Psoas muscle (tissue), 8 donors: ENCODE data around the gene NDUFAF8. TPM values are rescaled to one million over a fixed set of nuclear protein-coding genes. Genes with fewer than 3 reads are reported as not detected.

Experiments
- ATAC-seq, 4 donors: fragments of 200-7000 bp; cut with Tn5 transposase; one replicate each; pipeline ENCODE4 v1.9.1; 2020; ENCODE audit warnings: moderate library complexity in 3 of 4, mild to moderate bottlenecking in 2 of 4
- DNase-seq, 2 donors: peaks; one replicate each; pipeline ENCODE4 v3.0.0-alpha.2; 2020
- H3K27ac ChIP-seq: fragments of 200-600 bp; one replicate; pipeline ENCODE4 v1.8.0; 2022
- H3K27me3 ChIP-seq, 3 donors: fragments of 200-600 bp in 1 of 3; one replicate each; pipeline versions ENCODE4 v1.6.1 to v1.8.0; 2013 to 2022; ENCODE audit warnings: low read length in 2 of 3, mild to moderate bottlenecking in 2 of 3, moderate library complexity in 1 of 3; ENCODE audit not compliant: insufficient read depth in 3 of 3
- H3K36me3 ChIP-seq, 2 donors: fragments of 200-600 bp in 1 of 2; one replicate each; pipeline versions ENCODE4 v1.6.1 to v1.8.0; 2013 to 2022; ENCODE audit warnings: low read depth in 1 of 2, mild to moderate bottlenecking in 1 of 2, moderate library complexity in 1 of 2; ENCODE audit not compliant: insufficient read depth in 1 of 2
- H3K4me1 ChIP-seq: fragments of 200-600 bp; one replicate; pipeline ENCODE4 v1.8.0; 2022
- H3K4me3 ChIP-seq: fragments of 200-600 bp; one replicate; pipeline ENCODE4 v1.8.0; 2022; ENCODE audit warnings: mild to moderate bottlenecking
- H3K9me3 ChIP-seq: fragments of 200-600 bp; one replicate; pipeline ENCODE4 v1.8.0; 2022
- CTCF ChIP-seq: fragments of 200-600 bp; IDR thresholded peaks from one replicate; pipeline ENCODE4 v1.8.0; 2022; ENCODE audit warnings: antibody characterized with exemption
- WGBS, 3 donors: extraction: QIAGEN DNeasy Blood & Tissue Kit; methylation state at CpG; one replicate each; pipeline versions ENCODE4 v1.1.6 to v1.1.7; 2013; 5-methylcytosine and 5-hydroxymethylcytosine counted together
- intact Hi-C, 2 donors: fragments of 100-400 bp; cut with DNase I; formaldehyde crosslinking; loops; one replicate each; pipeline versions ENCODE4 v1.11.0 to v1.14.2; 2022
- polyA plus RNA-seq, 3 donors: library from polyadenylated mRNA; stranded (reverse); fragments of 200-250 nt; gene quantifications; one replicate each; pipeline ENCODE4 v1.2.3, GENCODE V29; 2013
- total RNA-seq, 4 donors: library from RNA; stranded (reverse); fragmentation: NEBNext Ultra II Directional in 2 of 4; extraction: Animal tissue kit (Norgen Biotek cat#: 25700) in 2 of 4; gene quantifications; one replicate each; pipeline versions ENCODE4 v1.2.1 to v1.2.4, GENCODE V29; 2021 to 2023
- donor health status: healthy with polysubstance abuse.
- donor health status: DM: no; HTN: no; CAD: no; lungs with moderate emphysema.
- donor health status: Bipolar disorder and iron deficiency.
- donor health status: healthy.
- donor health status: DM: yes; HTN: yes; CAD: no.
- donor health status: DM: no; HTN: no; CAD: no.
- donor health status: DM: no; HTN: no; CAD: no.
- donor health status: DM: yes; HTN: yes; CAD: no.

Gene NDUFAF8
- total and polyA plus RNA-seq, 7 donors, result 42.4 to 63.8 (median 54.9) TPM

GRCh38 chr17:81239714-81240555, 817 bp downstream of the NDUFAF8 start:
- Histone ChIP-seq H3K36me3 (peaks cover 0 to 20% of the 10 kb centered on the region in 2 donors), H3K9me3 (no peaks in the 10 kb centered on the region), H3K4me3 (peak overlapping the region; percentile 91), H3K4me1 (peaks cover 20% of the 10 kb centered on the region), H3K27ac (peak overlapping the region; percentile 96), H3K27me3 (no peaks in the 10 kb centered on the region)
- TF ChIP-seq CTCF, result no peak
- peak in 1 of 4 donors; percentile 1 for ATAC-seq
- 15 to 18% (median 15%) methylated on average over 37 of the region's 37 CpGs for WGBS, 3 donors
- intact Hi-C loops, result loop anchor here in 1 of 2 donors (10.0 kb wide), 1 partner anchor 215 kb away; no protein-coding TSS in a partner anchor
- no peak for DNase-seq

GRCh38 chr17:81240761-81241160, 1.6 kb downstream of the NDUFAF8 start:
- H3K4me1 ChIP-seq, result peaks cover 20% of the 10 kb centered on the region
- peak overlapping the region; percentile 91 for H3K4me3 ChIP-seq
- intact Hi-C loops, result loop anchor here in 1 of 2 donors (1.0 to 10.0 kb wide), 2 partner anchors 98 to 216 kb away; no protein-coding TSS in a partner anchor
- ATAC-seq (no peak), DNase-seq (no peak)
- 73 to 79% (median 76%) methylated on average over 8 of the region's 8 CpGs for WGBS, 3 donors
- no peak overlapping the region for H3K27ac ChIP-seq
- peaks cover 0 to 16% of the 10 kb centered on the region in 2 donors for H3K36me3 ChIP-seq
- no peak for TF ChIP-seq CTCF
- no peaks in the 10 kb centered on the region for H3K9me3 ChIP-seq
- H3K27me3 ChIP-seq, result no peaks in the 10 kb centered on the region

GRCh38 chr17:81241203-81241602, 2.1 kb downstream of the NDUFAF8 start:
- TF ChIP-seq CTCF, result no peak
- WGBS, 3 donors, result 86 to 87% (median 87%) methylated on average over 10 of the region's 10 CpGs
- Histone ChIP-seq H3K36me3 (peaks cover 0 to 12% of the 10 kb centered on the region in 2 donors), H3K4me3 (no peak overlapping the region), H3K27ac (no peak overlapping the region), H3K9me3 (no peaks in the 10 kb centered on the region), H3K4me1 (peaks cover 20% of the 10 kb centered on the region), H3K27me3 (no peaks in the 10 kb centered on the region)
- ATAC-seq (no peak), DNase-seq (no peak)
- intact Hi-C loops, result loop anchor here in 1 of 2 donors (1.0 to 10.0 kb wide), 2 partner anchors 99 to 216 kb away; no protein-coding TSS in a partner anchor

- no peak overlapping the region for H3K4me3 ChIP-seq
- peak; percentile 62 to 84 for DNase-seq
- H3K9me3 ChIP-seq, result no peaks in the 10 kb centered on the region
- peak in 3 of 4 donors; percentile 16 to 41 (median 36) for ATAC-seq
- peaks cover 0 to 9% of the 10 kb centered on the region in 2 donors for H3K36me3 ChIP-seq
- WGBS, 3 donors, result 38 to 49% (median 46%) methylated on average over 26 of the region's 26 CpGs
- intact Hi-C loops, result loop anchor here (1.0 to 10.0 kb wide), 2 partner anchors 100 to 217 kb away; no protein-coding TSS in a partner anchor
- H3K4me1 ChIP-seq, result peaks cover 20% of the 10 kb centered on the region
- no peak overlapping the region for H3K27ac ChIP-seq
- no peaks in the 10 kb centered on the region for H3K27me3 ChIP-seq
- peak; percentile 77 for TF ChIP-seq CTCF
Observed at GRCh38 chr17:81241648-81242420, 2.7 kb downstream of the NDUFAF8 start.
